Heart left ventricle (tissue), 16 donors: Measurements from ENCODE around the gene PTTG2. TPM values are rescaled to one million over a fixed set of nuclear protein-coding genes. Genes with fewer than 3 reads are reported as not detected.

Experiments
- ATAC-seq, 4 donors: fragments of 200-7000 bp; cut with Tn5 transposase; one replicate each; pipeline ENCODE4 v1.9.1; 2020 to 2022; ENCODE audit warnings: moderate library complexity in 4 of 4, mild to moderate bottlenecking in 3 of 4, moderate number of reproducible peaks in 1 of 4
- DNase-seq, 5 donors: peaks; one replicate each; pipeline ENCODE4 v3.0.0-alpha.2; 2020
- H3K27ac ChIP-seq, 12 donors: fragments of 200-600 bp; sonication (generic) in 4 of 12; one replicate each; pipeline versions ENCODE4 v1.5.0 to v1.8.0; 2016 to 2022; ENCODE audit warnings: mild to moderate bottlenecking in 2 of 12
- H3K27me3 ChIP-seq, 9 donors: fragments of 200-600 bp; sonication (generic) in 2 of 9; one replicate each; pipeline versions ENCODE4 v1.5.1 to v1.8.0; 2016 to 2022; ENCODE audit warnings: mild to moderate bottlenecking in 3 of 9
- H3K36me3 ChIP-seq, 9 donors: fragments of 200-600 bp; sonication (generic) in 2 of 9; one replicate each; pipeline versions ENCODE4 v1.5.0 to v1.8.0; 2018 to 2022; ENCODE audit warnings: mild to moderate bottlenecking in 2 of 9
- H3K4me1 ChIP-seq, 12 donors: fragments of 200-600 bp; sonication (generic) in 4 of 12; one replicate each; pipeline versions ENCODE4 v1.5.0 to v1.8.0; 2016 to 2022; ENCODE audit warnings: mild to moderate bottlenecking in 3 of 12
- H3K4me3 ChIP-seq, 12 donors: fragments of 200-600 bp; sonication (generic) in 4 of 12; one replicate each; pipeline versions ENCODE4 v1.5.0 to v1.8.0; 2017 to 2022; ENCODE audit warnings: mild to moderate bottlenecking in 9 of 12, moderate library complexity in 4 of 12
- H3K9me3 ChIP-seq, 12 donors: fragments of 200-600 bp; sonication (generic) in 4 of 12; one replicate each; pipeline versions ENCODE4 v1.5.0 to v1.8.0; 2016 to 2022; ENCODE audit warnings: mild to moderate bottlenecking in 1 of 12
- POLR2A ChIP-seq, 2 donors: fragments of 450-650 bp; IDR thresholded peaks; one replicate each; pipeline ENCODE4 v1.6.1; 2017; ENCODE audit warnings: antibody characterized with exemption in 2 of 2, mild to moderate bottlenecking in 2 of 2, moderate library complexity in 2 of 2
- WGBS, 4 donors: extraction: QIAGEN DNeasy Blood & Tissue Kit in 2 of 4; methylation state at CpG; one replicate each; pipeline versions ENCODE4 v1.1.5 to v1.1.7; 2013 to 2018; 5-methylcytosine and 5-hydroxymethylcytosine counted together
- intact Hi-C, 10 donors: fragments of 100-400 bp; cut with DNase I; formaldehyde crosslinking; loops; one replicate each; pipeline versions ENCODE4 v1.11.1 to v1.14.2; 2022
- polyA plus RNA-seq, 2 donors: library from polyadenylated mRNA; stranded (reverse); fragments of 200-250 nt; gene quantifications; one replicate each; pipeline ENCODE4 v1.2.3, GENCODE V29; 2013
- total RNA-seq, 9 donors: library from RNA; depleted of rRNA in 2 of 9; stranded (reverse); fragments of >200 nt in 2 of 9; fragmentation: NEBNext Ultra II Directional in 3 of 9; extraction: Animal tissue kit (Norgen Biotek cat#: 25700) in 3 of 9; gene quantifications; one replicate each; pipeline versions ENCODE4 v1.1.0 to v1.2.4, GENCODE V29; 2016 to 2023
- TF ChIP-seq, protein P1 (sequence below), 12 donors: fragments of 200-600 bp; sonication (generic) in 4 of 12; IDR thresholded peaks; one replicate each; pipeline versions ENCODE4 v1.5.0 to v1.8.0; 2018 to 2022; ENCODE audit warnings: antibody characterized with exemption in 12 of 12, mild to moderate bottlenecking in 5 of 12
- donor health status: ischemic (EF 13 %, LVEDD 7.1; RV severe dilation, severe dysfunction).
- donor health status: healthy with polysubstance abuse.
- donor health status: DM: no; HTN: yes; CAD: no.
- donor health status: DM: no; HTN: no; CAD: no.
- donor health status: ischemic (EF 25% LVEDD 6.9; RV normal size, moderate dysfunction).
- donor health status: ischemic (EF 25% LVEDD 5.7; RV mildly dilated, moderate dysfunction).
- donor health status: healthy.
- donor health status: DM: yes; HTN: yes; CAD: no.
- donor health status: ischemic (EF 35%, LVEDD 5.7; RV mildly dilated, moderate dysfunction).
- donor health status: nonischemic (EF 11% LVEDD 7.7; RV severe dilation, severe dysfunction).
- donor health status: DM: yes; HTN: yes; CAD: no.
- donor health status: PGD.
- donor health status: ischemic (EF 29% LVEDD 5.4; RV normal size, mild dysfunction).
- donor health status: nonischemic (EF 23%, LVEDD 6.1; RV moderate dilation, normal function).

Gene PTTG2
- total and polyA plus RNA-seq, 11 donors = 0.48 to 2.3 (median 1.0) TPM; not detected in 3

GRCh38 chr4:37988670-37989069 lies 28.5 kb downstream of the PTTG2 start:
- H3K36me3 ChIP-seq = no peaks in the 10 kb centered on the region
- no peak for ATAC-seq
- H3K27me3 ChIP-seq = no peaks in the 10 kb centered on the region
- no peak for TF ChIP-seq POLR2A (IDR thresholded peaks at IDR 0.05)
- TF ChIP-seq, protein P1, sequence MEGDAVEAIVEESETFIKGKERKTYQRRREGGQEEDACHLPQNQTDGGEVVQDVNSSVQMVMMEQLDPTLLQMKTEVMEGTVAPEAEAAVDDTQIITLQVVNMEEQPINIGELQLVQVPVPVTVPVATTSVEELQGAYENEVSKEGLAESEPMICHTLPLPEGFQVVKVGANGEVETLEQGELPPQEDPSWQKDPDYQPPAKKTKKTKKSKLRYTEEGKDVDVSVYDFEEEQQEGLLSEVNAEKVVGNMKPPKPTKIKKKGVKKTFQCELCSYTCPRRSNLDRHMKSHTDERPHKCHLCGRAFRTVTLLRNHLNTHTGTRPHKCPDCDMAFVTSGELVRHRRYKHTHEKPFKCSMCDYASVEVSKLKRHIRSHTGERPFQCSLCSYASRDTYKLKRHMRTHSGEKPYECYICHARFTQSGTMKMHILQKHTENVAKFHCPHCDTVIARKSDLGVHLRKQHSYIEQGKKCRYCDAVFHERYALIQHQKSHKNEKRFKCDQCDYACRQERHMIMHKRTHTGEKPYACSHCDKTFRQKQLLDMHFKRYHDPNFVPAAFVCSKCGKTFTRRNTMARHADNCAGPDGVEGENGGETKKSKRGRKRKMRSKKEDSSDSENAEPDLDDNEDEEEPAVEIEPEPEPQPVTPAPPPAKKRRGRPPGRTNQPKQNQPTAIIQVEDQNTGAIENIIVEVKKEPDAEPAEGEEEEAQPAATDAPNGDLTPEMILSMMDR (IDR thresholded peaks at IDR 0.05) = no peak
- WGBS, 4 donors = 68 to 80% (median 76%) methylated on average over 5 of the region's 5 CpGs
- H3K4me1 ChIP-seq = peaks cover 3 to 74% (median 45%) of the 10 kb centered on the region in 12 donors
- peak overlapping the region in 9 of 12 donors; percentile 75 to 84 (median 81) for H3K27ac ChIP-seq
- H3K9me3 ChIP-seq = no peaks in the 10 kb centered on the region
- H3K4me3 ChIP-seq = no peak overlapping the region
- DNase-seq = no peak
- intact Hi-C loops = loop anchor here in 4 of 10 donors (5.0 to 10.0 kb wide), 2 partner anchors 34 to 46 kb away; no protein-coding TSS in a partner anchor

DNA sequence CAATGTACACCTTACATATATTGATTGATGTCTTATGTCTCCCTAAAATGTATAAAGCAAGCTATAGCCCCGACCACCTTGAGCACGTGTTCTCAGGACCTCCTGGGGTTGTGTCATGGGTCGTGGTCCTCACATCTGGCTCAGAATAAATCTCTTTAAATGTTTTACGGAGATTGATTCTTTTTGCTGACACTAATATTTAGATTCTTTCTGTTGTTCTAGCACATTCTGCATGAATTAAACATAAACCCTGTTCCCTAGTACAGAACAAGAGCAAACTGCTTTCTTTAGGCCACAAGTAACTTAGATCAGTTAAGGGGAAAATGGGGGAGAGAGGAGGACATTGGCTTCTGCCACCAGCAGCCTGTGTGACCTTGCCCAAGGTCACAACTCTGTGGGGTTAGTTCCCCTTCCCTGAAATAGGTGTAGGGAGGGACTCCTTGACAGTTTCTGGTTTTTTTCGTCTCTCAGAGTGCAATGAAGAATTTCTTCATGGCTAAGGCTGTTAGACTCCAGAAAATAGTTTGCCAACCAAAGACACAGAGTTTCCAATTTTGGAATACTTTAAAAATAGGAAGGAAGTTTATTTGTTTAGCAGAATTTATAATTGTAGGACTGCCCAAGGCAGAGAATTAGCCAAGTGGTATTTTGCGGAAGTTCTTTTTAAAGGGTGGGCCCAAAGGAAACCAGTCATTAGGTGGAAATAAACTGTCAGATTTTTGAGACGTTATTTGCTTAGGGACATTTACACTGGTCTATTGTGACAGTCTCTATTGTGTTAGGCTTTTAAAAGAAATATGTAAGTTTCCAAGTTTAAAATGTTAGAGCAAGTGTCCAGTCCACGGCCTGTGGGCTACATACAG lies 29.4 kb downstream of the PTTG2 start:
- peak in 1 of 2 donors; percentile 22 for TF ChIP-seq POLR2A (IDR thresholded peaks at IDR 0.05)
- TF ChIP-seq, protein P1 (IDR thresholded peaks at IDR 0.05) = no peak
- Histone ChIP-seq H3K4me3 (no peak overlapping the region), H3K27me3 (no peaks in the 10 kb centered on the region), H3K36me3 (no peaks in the 10 kb centered on the region), H3K4me1 (peaks cover 3 to 80% (median 50%) of the 10 kb centered on the region in 12 donors), H3K9me3 (no peaks in the 10 kb centered on the region), H3K27ac (peak overlapping the region; percentile 18 to 84 (median 80))
- intact Hi-C loops = loop anchor here in 4 of 10 donors (5.0 to 10.0 kb wide), 2 partner anchors 33 to 45 kb away; no protein-coding TSS in a partner anchor
- 57 to 67% (median 61%) methylated on average over 8 of the region's 8 CpGs for WGBS, 4 donors
- ATAC-seq (peak; percentile 8 to 83 (median 72)), DNase-seq (no peak)

DNA sequence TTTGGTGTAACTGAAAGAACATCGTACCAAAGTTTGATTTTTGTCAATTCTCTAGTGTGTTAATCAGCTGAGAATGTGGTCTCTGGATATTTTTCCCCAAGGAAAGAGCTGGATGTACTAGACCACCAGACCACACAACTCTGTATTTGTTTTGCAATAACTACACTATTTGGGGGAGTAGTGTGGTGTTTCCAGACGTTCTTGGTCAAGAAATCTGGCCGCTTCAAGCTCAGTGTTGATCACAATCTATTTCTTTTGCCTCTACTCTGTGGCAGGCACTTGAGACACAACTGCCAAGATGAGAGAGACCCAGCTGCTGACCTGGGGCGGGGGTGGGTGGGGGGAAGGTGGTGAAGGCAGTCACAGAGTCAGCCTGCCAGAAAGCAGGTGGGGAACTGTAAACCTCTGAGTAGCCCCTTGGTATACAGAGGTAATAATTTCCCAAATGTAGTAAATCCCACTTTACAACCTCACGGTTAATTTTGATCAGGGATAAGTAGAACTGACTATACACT lies 30.6 kb downstream of the PTTG2 start:
- TF ChIP-seq POLR2A (IDR thresholded peaks at IDR 0.05) = no peak
- TF ChIP-seq, protein P1 (IDR thresholded peaks at IDR 0.05) = no peak
- WGBS, 4 donors = 79 to 88% (median 82%) methylated on average over 5 of the region's 5 CpGs
- no peaks in the 10 kb centered on the region for H3K9me3 ChIP-seq
- H3K36me3 ChIP-seq = no peaks in the 10 kb centered on the region
- intact Hi-C loops = no loop called here
- no peak overlapping the region for H3K4me3 ChIP-seq
- ATAC-seq (no peak), DNase-seq (no peak)
- peak overlapping the region in 11 of 12 donors; percentile 68 to 84 (median 81) for H3K27ac ChIP-seq
- no peaks in the 10 kb centered on the region for H3K27me3 ChIP-seq
- peaks cover 3 to 88% (median 61%) of the 10 kb centered on the region in 12 donors for H3K4me1 ChIP-seq
